NCI-H1417 treated with DMSO at 0.1 percent for 48 hours (cell line): ENCODE data around the gene PDE3B.
"Not testable (repeated sequence)": the region's sequence is repeated elsewhere in the genome, so short reads cannot be mapped to it uniquely, and the experiment has no call there.

Experiments used
- DNase-seq: peaks from one replicate; lab custom pipeline; 2025; lab: John Stamatoyannopoulos, UW

PDE3B gene

DNA sequence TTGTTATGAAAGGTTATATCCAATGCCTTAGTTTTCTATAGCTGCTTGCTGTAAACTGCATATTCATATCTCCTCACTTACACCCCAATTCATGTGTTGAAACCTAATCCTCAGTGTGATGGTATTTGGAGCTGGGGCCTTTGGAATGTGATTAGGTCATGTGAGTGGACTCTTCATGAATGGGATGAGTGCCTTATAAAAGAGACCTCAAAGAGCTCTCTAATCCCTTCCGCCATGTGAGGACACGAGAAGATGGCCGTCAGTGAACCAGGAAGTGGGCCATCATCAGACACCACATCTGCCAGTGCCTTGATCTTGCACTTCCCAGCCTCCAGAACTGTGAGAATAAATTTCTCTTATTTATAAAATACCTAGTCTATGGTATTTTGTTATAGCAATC is 169.2 kb downstream of the PDE3B start:
- DNase-seq: no peak

DNA sequence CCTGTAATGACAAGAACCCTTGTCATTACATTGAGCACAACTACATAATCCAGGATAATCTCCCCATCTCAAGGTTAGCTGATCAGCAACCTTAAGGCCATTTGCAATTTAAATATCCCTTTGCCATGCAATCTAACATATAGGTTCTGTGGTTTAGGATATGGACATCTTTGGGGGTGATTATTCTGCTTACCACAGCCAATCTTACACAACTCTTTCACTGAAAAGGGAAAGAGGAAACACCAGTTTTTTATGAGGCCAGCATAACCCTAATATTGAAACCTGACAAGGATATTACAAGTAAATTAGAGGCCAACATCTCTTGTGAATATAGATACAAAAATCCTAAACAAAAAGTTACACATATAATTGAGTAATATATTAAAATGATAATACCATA is 169.9 kb downstream of the PDE3B start:
- DNase-seq: no peak

DNA sequence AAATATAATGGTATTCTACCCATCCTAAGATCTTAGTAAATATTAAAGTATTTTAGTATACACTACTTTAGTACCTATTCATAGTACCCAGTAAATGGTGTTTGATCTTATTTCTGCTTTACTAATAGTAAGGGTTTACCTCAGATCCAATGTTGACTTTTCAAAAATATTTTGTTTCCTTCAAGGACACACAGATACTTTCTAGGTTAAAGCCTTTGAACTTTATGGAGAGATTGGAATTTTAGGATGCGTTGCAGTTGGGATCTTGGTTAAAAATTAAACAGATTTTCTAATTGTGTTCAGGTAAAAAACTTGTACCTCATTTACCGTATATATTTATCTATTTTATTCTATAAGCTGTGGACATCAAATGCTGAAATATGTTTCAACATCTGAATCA is 175.2 kb downstream of the PDE3B start:
- no peak for DNase-seq

DNA sequence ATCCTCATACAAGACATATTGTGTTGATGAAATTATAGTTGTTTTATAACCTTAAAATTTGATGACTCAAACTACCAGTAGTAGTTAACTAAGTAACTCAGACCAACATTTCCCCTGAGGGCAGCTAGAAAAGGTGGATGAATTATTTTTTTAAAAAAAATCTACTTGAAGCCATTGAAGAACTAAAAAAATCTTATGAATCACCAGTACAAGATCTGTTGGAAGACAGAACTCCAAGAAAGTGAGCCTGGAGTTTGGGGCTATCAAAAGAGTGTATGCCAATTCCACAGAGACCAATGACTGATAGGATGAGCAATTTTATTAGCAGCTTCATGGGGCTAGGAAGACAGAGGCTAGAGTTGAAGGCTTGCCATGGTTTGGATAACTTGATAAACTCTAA is 176.0 kb downstream of the PDE3B start:
- no peak for DNase-seq

DNA sequence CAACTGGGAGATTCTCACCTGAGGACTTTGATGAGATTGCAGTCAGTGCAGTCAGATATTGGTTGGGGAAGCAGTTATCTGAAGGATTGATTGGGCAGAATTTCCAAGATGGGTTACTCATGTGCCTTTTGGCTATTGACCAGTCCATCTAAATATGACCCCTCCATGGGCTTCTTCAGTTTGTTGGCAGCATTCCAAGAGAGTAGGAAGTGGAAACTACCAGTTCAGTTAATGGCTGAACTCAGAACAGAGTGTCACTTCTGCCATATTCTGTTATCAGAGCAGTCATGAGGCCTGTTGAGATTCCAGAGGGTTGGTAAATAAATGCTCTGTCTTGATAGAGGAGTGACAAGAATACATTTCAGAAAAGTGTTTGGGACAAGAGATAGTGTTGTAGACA is 177.4 kb downstream of the PDE3B start:
- DNase-seq: no peak

DNA sequence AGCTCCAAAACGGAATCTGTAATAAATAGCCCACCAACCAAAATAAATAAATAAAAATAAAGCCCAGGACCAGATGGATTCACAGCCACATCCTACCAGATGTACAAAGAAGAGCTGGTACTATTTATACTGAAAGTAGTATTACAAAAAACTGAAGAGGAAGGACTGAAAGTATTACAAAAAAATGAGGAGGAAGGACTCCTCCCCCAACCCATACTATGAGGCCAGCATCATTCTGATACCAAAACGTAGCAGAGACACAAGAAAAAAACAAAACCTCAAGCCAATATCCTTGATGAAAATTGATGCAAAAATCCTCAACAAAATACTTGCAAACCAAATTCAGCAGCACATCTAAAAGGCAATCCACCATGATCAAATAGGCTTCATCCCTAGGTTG is 183.0 kb downstream of the PDE3B start:
- no peak for DNase-seq

DNA sequence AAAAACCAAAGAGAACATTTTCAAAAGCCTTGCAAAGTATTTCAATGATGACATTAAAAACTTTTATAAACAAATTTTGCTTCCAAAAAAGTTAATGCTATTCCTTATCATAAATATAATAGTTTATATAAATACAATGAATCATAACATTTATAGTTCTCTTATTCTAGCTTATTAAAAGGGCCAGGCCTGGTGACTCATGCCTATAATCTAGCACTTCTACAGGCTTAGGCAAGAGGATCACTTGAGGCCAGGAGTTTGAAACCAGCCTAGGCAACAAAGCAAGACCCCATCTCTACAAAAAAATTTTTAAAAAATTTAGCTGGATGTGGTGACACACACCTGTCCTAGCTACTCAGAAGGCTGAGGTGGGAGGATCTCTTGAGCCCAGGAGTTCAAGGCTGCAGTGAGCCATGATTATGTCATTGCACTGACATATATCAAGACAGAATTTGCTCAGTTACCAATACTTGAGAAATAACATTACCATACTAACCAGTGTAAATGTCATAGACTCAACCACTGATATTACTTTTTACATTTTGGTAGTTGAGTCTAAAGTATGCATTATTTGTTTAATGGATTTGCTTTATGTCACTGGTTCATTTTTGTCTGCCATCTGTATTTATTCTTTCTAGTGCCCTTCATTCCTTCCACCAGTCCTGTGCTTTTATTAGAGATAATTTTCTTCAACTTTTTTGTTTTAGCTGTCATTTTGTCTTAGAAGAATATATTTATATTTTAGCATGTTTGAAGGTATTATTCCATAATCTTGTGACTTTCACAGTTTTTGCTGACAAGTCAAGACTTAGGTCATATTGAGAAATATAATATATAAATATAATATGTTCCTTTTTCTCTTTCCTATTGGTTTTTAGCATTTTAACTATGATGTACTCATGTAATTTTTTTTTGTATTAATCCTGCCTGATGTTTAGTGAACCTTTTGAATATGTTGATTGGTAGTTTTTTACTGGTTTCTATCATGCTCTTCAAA is 192.2 kb downstream of the PDE3B start:
- no peak for DNase-seq

DNA sequence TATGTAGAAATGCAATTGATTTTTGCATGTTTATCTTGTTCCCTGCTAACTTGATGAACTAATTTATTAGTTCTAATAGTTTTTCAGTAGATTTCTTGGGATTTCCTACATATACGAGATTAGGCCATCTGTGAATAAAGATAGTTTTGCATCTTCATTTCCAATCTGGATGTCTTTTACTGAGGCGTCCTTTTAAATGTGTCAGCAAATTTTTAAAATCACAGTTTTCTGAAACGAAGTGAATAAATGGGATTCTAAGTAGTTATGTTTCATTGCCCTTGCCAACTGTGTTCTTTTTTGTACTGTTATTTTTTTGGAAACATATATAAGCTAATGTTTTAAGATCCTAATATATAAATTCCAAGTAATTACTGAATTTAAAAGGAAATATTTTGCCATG is 198.4 kb downstream of the PDE3B start:
- no peak for DNase-seq

DNA sequence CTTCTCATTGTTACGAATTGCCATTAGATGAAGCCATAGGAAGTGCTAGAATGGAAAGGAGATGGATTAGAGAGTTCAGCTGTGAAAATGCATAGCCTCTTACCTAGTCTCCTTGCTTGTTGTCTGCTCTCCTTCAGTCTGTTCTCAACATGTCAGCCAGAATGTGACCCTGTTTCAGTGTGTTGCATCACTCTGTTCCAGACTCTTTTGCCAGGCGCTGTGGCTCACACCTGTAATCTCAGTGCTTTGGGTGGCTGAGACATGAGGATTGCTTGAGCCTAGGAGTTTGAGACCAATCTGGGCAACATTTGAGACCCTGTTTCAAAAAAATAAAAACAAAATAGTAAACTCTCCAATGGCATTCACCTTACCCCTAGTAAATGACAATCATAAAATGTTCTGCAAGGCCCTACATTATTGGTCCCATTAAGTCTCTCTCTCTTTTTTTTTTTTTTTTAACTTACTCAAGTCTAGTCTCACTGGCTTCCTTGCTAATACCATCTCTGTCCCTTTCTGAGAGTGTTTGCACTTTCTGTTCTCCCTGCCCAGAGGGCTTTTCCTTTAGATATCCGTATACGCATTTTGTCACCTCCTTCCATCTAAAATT is 209.1 kb downstream of the PDE3B start:
- no peak for DNase-seq

DNA sequence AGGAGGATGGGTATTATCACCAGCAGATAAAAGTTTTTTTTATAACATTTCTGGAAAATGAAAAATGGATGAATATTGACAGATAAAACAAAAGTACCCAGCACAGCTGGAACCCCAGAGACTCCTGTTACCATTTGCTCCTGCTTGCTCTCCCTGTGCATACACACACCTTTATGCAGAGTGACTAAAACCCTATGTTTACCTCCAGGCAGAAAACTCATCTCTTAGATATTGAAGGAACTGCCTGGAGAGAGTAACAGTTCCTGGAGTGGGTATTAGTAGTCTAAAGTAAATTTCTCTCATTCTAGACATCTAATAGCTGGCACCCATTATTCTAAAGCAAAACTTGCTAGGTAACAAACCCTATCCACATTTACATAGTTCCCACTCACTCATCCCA is 210.5 kb downstream of the PDE3B start:
- no peak for DNase-seq

DNA sequence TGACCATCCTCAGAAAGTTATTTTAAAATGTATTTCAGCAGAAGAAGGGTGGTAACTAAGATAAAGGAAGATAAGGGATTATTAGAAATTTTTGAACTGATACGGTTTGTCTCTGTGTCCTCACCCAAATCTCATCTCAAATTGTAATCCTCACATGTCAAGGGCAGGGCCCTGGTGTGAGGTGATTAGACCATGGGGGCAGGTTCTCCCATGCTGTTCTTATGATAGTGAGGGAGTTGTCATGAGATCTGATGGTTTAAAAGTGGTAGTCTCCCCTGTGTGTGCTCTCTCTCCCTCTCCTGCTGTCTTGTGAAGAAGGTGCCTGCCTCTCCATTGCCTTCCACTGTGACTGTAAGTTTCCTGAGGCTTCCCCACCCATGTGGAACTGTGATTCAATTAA is 212.3 kb downstream of the PDE3B start:
- DNase-seq: no peak

DNA sequence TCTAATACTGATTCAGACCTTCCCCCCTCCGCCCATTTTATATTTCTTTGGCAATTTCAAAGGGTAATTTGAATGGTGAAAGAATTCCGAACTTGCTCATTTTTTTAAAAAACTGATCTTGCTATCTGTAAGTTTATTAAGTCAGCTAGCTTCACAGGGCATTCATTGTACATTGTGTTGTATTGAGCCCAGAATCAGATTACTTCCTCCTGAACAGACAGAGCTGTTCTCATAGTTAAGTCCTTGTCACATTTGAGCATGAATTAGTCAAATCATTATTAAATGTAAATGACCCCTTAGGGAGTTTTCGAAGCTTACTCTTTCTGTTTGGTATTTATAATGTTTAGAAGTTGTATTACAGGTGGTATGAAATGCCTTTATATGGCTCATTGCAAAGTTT is 214.0 kb downstream of the PDE3B start:
- DNase-seq: no peak

DNA sequence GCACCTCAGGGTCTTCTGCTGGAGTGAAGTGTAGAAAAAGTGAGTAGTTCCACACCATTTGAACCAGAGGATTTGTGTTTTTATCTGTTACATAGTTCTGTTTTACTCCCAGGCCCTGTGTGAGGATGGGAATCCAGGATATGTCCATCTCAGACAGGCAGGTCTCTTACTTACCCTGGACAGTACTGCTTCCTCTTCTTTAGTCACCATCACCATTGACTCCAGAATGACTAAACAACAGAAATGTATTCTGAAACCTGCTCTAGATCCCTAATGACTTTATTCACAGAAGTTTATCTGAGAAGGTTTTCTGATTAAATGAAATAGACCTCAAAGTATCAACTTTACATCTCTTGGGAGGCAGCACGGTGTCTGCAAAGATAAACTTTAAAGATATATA is 214.8 kb downstream of the PDE3B start:
- no peak for DNase-seq

DNA sequence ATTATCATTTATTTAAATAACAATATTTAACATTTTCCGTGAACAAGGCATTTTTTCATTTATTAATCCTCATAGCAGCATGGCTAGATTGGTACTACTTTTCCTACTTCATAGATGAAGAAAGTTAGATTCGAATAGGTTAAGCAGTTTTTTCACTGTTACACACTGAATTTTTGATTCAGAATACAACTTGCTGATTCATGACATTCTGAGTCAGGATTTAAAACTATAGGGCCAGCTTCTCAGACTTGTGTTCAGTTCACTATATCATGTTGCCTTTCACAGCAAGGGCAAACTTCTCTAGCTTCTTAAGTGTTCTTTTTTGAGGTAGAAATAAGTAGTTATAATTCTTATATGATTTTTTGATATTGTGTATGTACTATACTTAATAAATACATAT is 216.9 kb downstream of the PDE3B start:
- DNase-seq: no peak

DNA sequence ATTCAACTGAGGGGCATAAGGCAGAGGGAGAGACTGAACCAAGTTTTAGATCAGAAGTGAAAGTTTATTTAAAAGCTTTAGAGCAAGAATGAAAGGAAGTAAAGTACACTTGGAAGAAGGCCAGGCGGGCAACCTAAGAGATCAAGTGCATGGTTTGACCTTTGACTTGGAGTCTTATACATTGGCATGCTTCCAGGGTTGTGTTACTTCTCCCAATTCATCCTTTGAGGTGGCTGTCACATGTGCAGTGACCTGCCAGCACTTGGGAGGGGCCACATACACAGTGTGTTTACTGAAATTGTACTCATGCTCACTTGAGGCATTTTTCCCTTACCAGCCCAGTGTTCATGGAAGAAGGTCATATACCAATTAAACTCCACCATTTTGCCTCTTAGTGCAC is 218.1 kb downstream of the PDE3B start:
- no peak for DNase-seq

DNA sequence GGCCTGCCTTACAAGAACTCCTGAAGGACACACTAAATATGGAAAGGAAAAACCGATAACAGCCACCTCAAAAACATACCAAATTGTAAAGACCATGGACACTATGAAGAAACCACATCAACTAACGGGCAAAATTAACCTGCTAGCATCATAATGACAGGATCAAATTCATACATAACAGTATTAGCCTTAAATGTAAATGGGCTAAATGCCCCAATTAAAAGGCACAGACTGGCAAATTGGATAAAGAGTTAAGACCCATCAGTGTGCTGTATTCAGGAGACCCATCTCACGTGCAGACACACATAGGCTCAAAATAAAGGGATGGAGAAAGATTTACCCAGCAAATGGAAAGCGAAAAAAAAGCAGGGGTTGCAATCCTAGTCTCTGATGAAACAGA is 220.2 kb downstream of the PDE3B start:
- DNase-seq: not testable (repeated sequence)

DNA sequence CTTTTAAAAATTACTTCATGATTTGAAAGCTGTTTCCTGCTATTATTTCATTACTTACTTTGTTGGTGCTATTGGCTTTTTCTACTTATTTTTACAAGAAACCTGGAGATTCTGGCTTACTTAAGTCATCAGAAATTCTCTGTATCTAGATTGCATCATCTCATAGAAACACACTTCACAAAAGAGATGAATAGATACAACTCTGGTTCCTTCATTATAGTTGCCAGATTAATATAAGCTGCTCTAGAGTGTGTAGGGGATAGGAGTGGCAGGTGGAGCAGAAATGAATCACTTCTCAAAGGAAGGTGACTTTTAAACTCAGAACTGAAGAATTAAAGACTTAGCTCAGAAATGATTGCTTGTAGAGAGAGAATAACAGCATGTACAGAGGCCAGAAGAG is 228.4 kb downstream of the PDE3B start:
- no peak for DNase-seq

DNA sequence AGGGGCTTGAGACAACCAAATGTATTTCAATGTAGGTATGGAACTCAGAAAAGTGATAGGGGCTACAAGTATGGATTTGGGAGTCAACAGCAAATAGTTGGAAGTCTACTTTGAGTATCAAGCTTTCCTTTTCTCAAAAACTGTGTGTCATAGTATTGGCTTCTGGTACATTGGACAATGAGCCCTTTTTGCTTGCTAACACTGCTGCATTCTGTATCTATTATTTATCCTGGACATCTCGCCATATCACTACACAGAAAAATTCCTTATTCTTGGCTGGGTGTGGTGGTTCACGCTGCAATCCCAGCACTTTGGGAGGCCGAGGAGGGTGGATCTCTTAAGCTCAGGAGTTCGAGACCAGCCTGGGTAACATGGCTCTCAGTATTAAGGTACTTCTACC is 230.0 kb downstream of the PDE3B start:
- no peak for DNase-seq

DNA sequence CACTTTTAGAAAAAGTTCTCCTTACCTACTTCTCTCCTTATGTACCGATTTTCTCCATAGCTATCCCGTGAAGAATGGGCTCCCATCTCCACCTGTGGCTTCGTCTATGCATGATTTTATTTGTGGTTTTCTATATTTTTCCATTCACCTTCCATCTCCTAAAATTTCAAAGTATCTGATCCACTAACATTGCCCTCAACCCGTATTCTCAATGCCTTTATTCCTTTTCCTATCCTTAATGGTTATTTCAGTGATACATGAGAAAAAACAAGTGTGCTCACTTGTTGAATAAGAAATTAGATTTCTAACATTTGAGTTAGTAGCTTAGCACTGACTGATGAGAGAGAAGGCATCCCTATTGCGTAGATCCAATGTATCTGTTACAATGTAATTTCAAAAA is 231.6 kb downstream of the PDE3B start:
- DNase-seq: no peak

DNA sequence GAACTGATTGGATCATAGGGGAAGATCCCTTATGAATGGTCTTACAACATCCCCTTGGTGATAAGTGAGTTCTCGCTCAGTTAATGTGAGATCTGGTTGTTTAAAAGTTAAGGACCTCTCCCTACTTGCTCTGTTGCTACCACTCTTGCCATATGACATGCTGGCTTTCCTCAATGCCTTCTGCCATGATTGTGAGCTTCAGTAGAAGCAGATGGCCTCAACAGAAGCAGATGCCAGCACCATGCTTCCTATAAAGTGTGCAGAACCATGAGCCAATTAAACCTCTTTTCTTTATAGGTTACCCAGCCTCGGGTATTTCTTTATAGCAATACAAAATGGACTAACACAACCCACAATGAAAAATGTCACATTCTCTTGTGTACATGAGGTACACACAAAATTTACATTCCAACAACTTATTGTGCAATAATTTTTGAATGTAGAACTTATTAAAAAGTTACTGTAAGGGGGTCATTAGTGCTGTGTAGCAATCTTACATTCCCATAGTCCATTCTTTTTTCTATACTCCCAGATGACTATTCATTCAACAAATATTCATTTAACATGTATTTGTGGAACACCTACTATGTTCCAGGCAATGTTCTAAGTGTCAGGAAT is 238.1 kb downstream of the PDE3B start:
- DNase-seq: no peak

DNA sequence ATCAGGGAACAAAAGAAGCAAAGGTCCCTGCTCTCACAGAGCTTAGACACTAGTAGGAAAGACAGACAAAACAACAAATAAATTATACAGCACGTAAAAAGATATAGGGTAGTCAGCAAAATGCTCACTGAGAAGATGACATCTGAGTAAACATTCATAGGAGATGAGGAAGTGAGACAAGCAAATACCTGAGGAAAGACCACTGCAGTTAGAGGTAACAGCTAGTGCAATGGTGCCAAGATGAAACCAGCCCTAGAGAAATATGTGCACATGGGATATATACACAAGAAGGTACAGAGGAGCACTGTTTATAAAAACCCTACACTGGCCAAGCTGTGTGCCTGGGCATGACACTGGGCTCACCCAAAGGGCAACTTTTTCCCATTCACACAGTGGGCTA is 238.6 kb downstream of the PDE3B start:
- DNase-seq: no peak

DNA sequence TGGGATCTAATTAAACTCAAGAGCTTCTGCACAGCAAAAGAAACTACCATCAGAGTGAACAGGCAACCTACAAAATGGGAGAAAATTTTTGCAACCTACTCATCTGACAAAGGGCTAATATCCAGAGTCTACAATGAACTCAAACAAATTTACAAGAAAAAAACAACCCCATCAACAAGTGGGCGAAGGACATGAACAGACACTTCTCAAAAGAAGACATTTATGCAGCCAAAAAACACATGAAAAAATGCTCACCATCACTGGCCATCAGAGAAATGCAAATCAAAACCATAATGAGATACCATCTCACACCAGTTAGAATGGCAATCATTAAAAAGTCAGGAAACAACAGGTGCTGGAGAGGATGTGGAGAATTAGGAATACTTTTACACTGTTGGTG is 240.1 kb downstream of the PDE3B start:
- not testable (repeated sequence) for DNase-seq

DNA sequence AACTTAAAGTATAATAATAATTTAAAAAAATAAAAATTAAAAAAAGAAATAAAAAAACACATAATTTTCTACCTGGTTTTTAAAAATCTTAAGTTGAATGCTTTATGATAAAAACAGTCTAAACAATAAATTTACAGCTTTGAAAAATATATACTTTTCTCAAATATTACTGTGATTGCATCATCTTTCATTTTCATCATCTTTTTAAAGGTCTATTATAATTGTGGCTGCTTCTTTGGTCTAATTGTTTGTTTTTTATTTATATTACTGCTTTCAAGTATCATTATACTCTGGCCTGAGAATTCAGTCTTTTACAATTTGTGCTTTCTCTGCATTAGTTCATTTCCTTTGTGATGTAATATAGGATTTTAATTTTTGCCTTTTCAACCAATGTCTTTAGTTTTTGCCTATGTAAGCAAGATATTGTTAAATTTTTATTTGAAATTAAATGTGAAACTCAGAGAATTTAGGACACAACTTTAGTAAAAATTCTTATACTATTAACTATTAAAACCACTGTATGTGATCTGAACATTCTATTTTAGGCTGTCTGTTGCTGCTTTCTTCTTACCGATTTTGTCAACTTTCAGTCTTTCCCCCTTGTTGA is 241.2 kb downstream of the PDE3B start:
- no peak for DNase-seq
